DND-41 (cell line): Measurements from ENCODE around the gene SPDYE3.
"Not testable (repeated sequence)": the region's sequence is repeated elsewhere in the genome, so short reads cannot be mapped to it uniquely, and the experiment has no call there.

ENCODE experiments used
- ATAC-seq: fragments of 200-7000 bp; cut with Tn5 transposase; 3 replicates; pipeline ENCODE4 v1.9.1; 2021; ENCODE audit warnings: low read depth; ENCODE audit not compliant: insufficient read depth
- DNase-seq: peaks from one replicate; pipeline ENCODE4 v3.0.0-alpha.2; 2020
- H2AFZ ChIP-seq: 2 replicates; pipeline ENCODE4 v1.6.0; 2012; ENCODE audit warnings: low read depth, low read length
- H3K27ac ChIP-seq: 2 replicates; pipeline ENCODE4 v1.5.1; 2012; ENCODE audit warnings: low read length, inconsistent platforms
- H3K27me3 ChIP-seq: fragments of 200-600 bp; sonication (generic); 2 replicates; pipeline ENCODE4 v1.6.0; 2012; ENCODE audit warnings: low read length, mild to moderate bottlenecking, inconsistent platforms; ENCODE audit not compliant: insufficient read depth, poor library complexity
- H3K36me3 ChIP-seq: 2 replicates; pipeline ENCODE4 v1.5.1; 2012; ENCODE audit warnings: low read length, inconsistent platforms; ENCODE audit not compliant: insufficient read depth
- H3K4me1 ChIP-seq: 2 replicates; pipeline ENCODE4 v1.5.1; 2012; ENCODE audit warnings: mild to moderate bottlenecking, low read length; ENCODE audit not compliant: insufficient read depth
- H3K4me2 ChIP-seq: 2 replicates; pipeline ENCODE4 v1.6.0; 2012; ENCODE audit warnings: mild to moderate bottlenecking, moderate library complexity, low read length, inconsistent platforms; ENCODE audit not compliant: insufficient read depth
- H3K4me3 ChIP-seq, 2 experiments: fragments of 200-600 bp in 1 of 2; shearing (Covaris generic) in 1 of 2; 2 replicates each; pipeline ENCODE4 v1.5.1; 2012 to 2016; ENCODE audit warnings: inconsistent platforms in 2 of 2, low read length in 2 of 2, mild to moderate bottlenecking in 2 of 2, low read depth in 1 of 2, moderate library complexity in 1 of 2
- H3K79me2 ChIP-seq: 2 replicates; pipeline ENCODE4 v1.6.0; 2012; ENCODE audit warnings: low read length, inconsistent platforms; ENCODE audit not compliant: insufficient read depth
- H3K9ac ChIP-seq: 2 replicates; pipeline ENCODE4 v1.6.0; 2012; ENCODE audit warnings: low read depth, mild to moderate bottlenecking, inconsistent platforms, low read length, moderate library complexity
- H3K9me3 ChIP-seq: 2 replicates; pipeline ENCODE4 v1.5.1; 2012; ENCODE audit warnings: low read length, moderate library complexity, mild to moderate bottlenecking, inconsistent platforms; ENCODE audit not compliant: insufficient read depth, severe bottlenecking
- H4K20me1 ChIP-seq: 2 replicates; pipeline ENCODE4 v1.6.0; 2012; ENCODE audit warnings: low read length; ENCODE audit not compliant: insufficient read depth
- CTCF ChIP-seq: IDR thresholded peaks from 2 replicates; pipeline ENCODE4 v1.5.1; 2012; ENCODE audit warnings: borderline replicate concordance, low read length, moderate library complexity, mild to moderate bottlenecking; ENCODE audit not compliant: poor library complexity, severe bottlenecking; ENCODE audit errors: extremely low read depth
- EZH2 ChIP-seq: IDR thresholded peaks from 3 replicates; pipeline ENCODE4 v1.6.1; 2012; ENCODE audit warnings: borderline replicate concordance, low read depth, mild to moderate bottlenecking, moderate library complexity, low read length, inconsistent platforms; ENCODE audit not compliant: severe bottlenecking

SPDYE3 gene

DNA sequence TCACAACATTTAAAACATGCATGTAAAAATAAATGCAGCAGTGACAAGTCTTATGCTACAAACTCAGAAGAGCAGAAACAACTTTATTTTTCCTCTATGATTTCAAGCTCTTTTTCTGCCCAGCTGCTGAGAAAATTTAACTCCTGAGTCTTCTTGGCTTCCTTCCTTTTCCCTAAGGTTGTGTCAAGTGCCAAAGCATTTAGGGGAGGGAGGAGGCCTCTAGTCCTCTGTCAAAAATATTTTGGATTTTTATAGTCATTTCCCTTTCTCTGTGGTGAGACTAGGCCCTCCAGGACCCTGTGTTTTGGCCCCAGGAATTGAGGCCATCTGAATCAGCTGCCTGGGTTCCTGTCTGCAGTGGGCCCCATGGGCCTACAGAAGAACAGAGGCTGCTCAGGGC lies 39.4 kb downstream of the SPDYE3 start:
- peaks cover 18% of the 10 kb centered on the region for H4K20me1 ChIP-seq
- no peaks in the 10 kb centered on the region for H3K4me1 ChIP-seq
- no peak for TF ChIP-seq EZH2
- no peak for TF ChIP-seq CTCF
- no peaks in the 10 kb centered on the region for H3K27me3 ChIP-seq
- ATAC-seq = no peak
- H3K4me3 ChIP-seq = no peak overlapping the region
- DNase-seq = no peak
- H3K9me3 ChIP-seq = no peaks in the 10 kb centered on the region
- H3K4me2 ChIP-seq = no peak overlapping the region
- H2AFZ ChIP-seq = no peak overlapping the region
- peaks cover 76% of the 10 kb centered on the region for H3K36me3 ChIP-seq
- no peak overlapping the region for H3K27ac ChIP-seq
- H3K79me2 ChIP-seq = peaks cover 13% of the 10 kb centered on the region; the same call in 1 of the 2 replicates
- no peak overlapping the region for H3K9ac ChIP-seq

DNA sequence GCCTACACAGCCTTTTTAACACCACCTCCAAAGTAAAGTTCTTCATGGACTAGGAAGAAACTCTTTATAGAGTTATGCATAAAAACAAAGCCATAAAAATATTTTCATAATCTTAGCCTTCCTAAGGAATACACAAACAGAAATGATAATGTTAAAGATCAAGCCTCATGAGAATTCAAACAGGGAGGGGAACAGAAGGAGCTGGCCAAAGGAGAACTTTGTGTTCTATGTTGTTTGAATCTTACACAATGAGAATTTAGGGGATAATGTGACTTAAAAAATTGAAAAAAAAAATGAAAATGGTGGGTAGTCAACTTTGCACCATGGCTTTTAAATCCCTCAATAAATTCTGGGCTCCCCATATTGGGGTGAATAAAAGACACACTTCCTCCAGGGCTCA lies 41.3 kb downstream of the SPDYE3 start:
- Histone ChIP-seq H3K27me3 (no peaks in the 10 kb centered on the region), H3K9ac (no peak overlapping the region), H2AFZ (no peak overlapping the region), H3K27ac (no peak overlapping the region), H3K79me2 (peaks cover 5% of the 10 kb centered on the region; the same call in 1 of the 2 replicates), H4K20me1 (peaks cover 16% of the 10 kb centered on the region; the same call in 1 of the 2 replicates), H3K4me1 (no peaks in the 10 kb centered on the region), H3K36me3 (peaks cover 82% of the 10 kb centered on the region), H3K4me3 (no peak overlapping the region), H3K9me3 (no peaks in the 10 kb centered on the region), H3K4me2 (no peak overlapping the region)
- ATAC-seq (no peak), DNase-seq (no peak)
- no peak for TF ChIP-seq EZH2
- no peak for TF ChIP-seq CTCF

GRCh38 chr7:100349757-100350156 lies 42.3 kb downstream of the SPDYE3 start:
- Histone ChIP-seq H3K9me3 (no peaks in the 10 kb centered on the region), H3K79me2 (peaks cover 3% of the 10 kb centered on the region; the same call in 1 of the 2 replicates), H3K4me3 (no peak overlapping the region), H3K4me1 (no peaks in the 10 kb centered on the region), H2AFZ (no peak overlapping the region), H3K27me3 (no peaks in the 10 kb centered on the region), H3K27ac (no peak overlapping the region), H3K9ac (no peak overlapping the region), H4K20me1 (peaks cover 12% of the 10 kb centered on the region; the same call in 1 of the 2 replicates), H3K4me2 (no peak overlapping the region), H3K36me3 (peaks cover 85% of the 10 kb centered on the region)
- ATAC-seq = no peak
- TF ChIP-seq EZH2 (no peak), CTCF (no peak)
- no peak for DNase-seq

GRCh38 chr7:100351657-100352058 lies 44.2 kb downstream of the SPDYE3 start:
- no peaks in the 10 kb centered on the region for H3K27me3 ChIP-seq
- no peaks in the 10 kb centered on the region for H3K9me3 ChIP-seq
- H3K79me2 ChIP-seq = no peaks in the 10 kb centered on the region
- no peaks in the 10 kb centered on the region for H3K4me1 ChIP-seq
- ATAC-seq = no peak
- H3K27ac ChIP-seq = no peak overlapping the region
- H3K4me2 ChIP-seq = no peak overlapping the region
- H3K9ac ChIP-seq = no peak overlapping the region
- peaks cover 90% of the 10 kb centered on the region for H3K36me3 ChIP-seq
- H3K4me3 ChIP-seq = no peak overlapping the region
- no peak for DNase-seq
- TF ChIP-seq EZH2 = no peak
- TF ChIP-seq CTCF = no peak
- no peak overlapping the region for H2AFZ ChIP-seq
- H4K20me1 ChIP-seq = peaks cover 11% of the 10 kb centered on the region; the same call in 1 of the 2 replicates

GRCh38 chr7:100352230-100352781 lies 44.8 kb downstream of the SPDYE3 start:
- H3K4me2 ChIP-seq, DNase-seq, H3K4me1 ChIP-seq, H3K9ac ChIP-seq, H3K79me2 ChIP-seq, H3K4me3 ChIP-seq, H2AFZ ChIP-seq, H3K9me3 ChIP-seq, H3K27ac ChIP-seq, H3K27me3 ChIP-seq: not testable (repeated sequence)
- peaks cover 11% of the 10 kb centered on the region; the same call in 1 of the 2 replicates for H4K20me1 ChIP-seq
- H3K36me3 ChIP-seq = peaks cover 90% of the 10 kb centered on the region
- peak; percentile 40; the same call in 2 of the 3 replicates for ATAC-seq
